Ovary (tissue), 3 donors: ENCODE results near the gene ISCA2.

Experiments
- EP300 ChIP-seq: sonication (generic); formaldehyde crosslinking; IDR thresholded peaks from one replicate; pipeline ENCODE4 v1.6.1; 2017; ENCODE audit warnings: antibody characterized with exemption
- POLR2A ChIP-seq: fragments of 450-650 bp; IDR thresholded peaks from one replicate; pipeline ENCODE4 v1.6.1; 2017; ENCODE audit warnings: antibody characterized with exemption, mild to moderate bottlenecking, moderate library complexity
- TF ChIP-seq, protein P1 (sequence below), 3 donors: fragments of 450-650 bp in 2 of 3; fragments of 200-600 bp in 1 of 3; IDR thresholded peaks; one replicate each; pipeline versions ENCODE4 v1.5.1 to v1.8.0; 2016 to 2022; ENCODE audit warnings: antibody characterized with exemption in 3 of 3, mild to moderate bottlenecking in 1 of 3
- donor health status: DM: no; HTN: no; CAD: no.

DNA sequence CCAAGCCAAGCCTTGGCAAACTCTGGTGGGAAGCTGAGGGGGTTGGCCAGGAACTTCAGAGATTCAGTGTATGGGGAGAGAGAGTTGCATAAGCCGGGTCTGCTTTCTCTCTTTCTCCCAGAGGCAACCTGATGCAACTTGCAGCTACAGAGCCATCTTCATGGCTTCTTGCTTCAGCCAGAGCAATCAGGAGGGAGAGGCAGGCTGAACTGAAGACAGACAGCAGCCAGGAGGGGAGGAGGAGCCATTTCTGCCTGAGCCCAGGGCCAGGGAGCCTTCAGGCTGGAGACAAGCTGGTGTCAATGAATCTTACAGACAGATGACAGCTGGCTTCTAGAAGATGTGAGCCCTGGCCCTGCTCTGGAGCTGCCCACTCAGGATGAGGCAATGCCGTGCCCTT, 19.2 kb upstream of the ISCA2 start:
- TF ChIP-seq, protein P1, sequence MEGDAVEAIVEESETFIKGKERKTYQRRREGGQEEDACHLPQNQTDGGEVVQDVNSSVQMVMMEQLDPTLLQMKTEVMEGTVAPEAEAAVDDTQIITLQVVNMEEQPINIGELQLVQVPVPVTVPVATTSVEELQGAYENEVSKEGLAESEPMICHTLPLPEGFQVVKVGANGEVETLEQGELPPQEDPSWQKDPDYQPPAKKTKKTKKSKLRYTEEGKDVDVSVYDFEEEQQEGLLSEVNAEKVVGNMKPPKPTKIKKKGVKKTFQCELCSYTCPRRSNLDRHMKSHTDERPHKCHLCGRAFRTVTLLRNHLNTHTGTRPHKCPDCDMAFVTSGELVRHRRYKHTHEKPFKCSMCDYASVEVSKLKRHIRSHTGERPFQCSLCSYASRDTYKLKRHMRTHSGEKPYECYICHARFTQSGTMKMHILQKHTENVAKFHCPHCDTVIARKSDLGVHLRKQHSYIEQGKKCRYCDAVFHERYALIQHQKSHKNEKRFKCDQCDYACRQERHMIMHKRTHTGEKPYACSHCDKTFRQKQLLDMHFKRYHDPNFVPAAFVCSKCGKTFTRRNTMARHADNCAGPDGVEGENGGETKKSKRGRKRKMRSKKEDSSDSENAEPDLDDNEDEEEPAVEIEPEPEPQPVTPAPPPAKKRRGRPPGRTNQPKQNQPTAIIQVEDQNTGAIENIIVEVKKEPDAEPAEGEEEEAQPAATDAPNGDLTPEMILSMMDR (IDR thresholded peaks at IDR 0.05) = no peak
- TF ChIP-seq POLR2A (no peak), EP300 (no peak)
